Fibroblast of pulmonary artery (primary cell): ENCODE measurements around the gene FGA.

Source experiments
- DNase-seq: peaks from one replicate; pipeline ENCODE4 v3.0.0-alpha.2; 2010; ENCODE audit warnings: low read depth
- H3K4me3 ChIP-seq: replicated peaks from 2 replicates; pipeline ENCODE4 v1.5.1; 2011; ENCODE audit warnings: low read depth, mild to moderate bottlenecking, control low read depth, low read length, moderate library complexity
- TF ChIP-seq, protein P1 (sequence below): IDR thresholded peaks from 2 replicates; pipeline ENCODE4 v1.5.1; 2011; ENCODE audit warnings: mild to moderate bottlenecking, control low read depth, low read length, inconsistent platforms; ENCODE audit errors: missing control alignments

The FGA gene

DNA sequence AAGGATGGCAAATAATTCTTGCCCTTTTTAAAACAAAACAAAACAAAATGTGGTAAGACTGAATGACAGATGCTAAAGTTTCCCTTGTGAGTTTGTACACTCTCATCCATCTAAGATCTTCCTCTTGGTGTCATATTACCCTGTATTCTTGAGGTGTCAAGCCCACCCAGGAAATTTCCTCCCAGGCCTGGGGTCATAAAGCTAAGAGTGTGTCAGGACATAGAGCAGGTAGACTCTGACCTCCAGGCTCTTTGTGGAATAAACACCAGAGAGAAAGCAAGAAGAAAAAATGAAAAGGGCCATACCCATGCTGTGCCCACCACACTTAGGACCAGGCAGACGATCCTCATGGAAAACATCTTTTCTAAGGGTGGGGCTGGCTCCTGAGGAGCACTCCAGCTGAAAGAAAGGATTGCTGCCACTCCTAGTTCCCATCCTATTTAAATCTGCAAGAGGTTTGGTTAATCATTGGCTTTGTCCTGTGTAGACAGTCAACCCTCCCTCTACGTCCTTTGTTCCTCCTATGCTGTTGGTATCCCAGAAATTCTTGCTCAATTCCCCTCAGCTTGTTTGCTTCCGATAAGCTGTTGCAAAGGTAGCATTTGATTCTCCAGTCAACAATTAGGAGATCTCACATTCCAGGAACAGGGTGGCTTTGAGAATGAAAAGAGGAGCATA lies at the start of gene FGA:
Gene FGA, minus strand, starts transcription at position 414 of the 678 bp plus-strand sequence. Its CDS starts 55 bp downstream, at position 359.
- TF ChIP-seq, protein P1, sequence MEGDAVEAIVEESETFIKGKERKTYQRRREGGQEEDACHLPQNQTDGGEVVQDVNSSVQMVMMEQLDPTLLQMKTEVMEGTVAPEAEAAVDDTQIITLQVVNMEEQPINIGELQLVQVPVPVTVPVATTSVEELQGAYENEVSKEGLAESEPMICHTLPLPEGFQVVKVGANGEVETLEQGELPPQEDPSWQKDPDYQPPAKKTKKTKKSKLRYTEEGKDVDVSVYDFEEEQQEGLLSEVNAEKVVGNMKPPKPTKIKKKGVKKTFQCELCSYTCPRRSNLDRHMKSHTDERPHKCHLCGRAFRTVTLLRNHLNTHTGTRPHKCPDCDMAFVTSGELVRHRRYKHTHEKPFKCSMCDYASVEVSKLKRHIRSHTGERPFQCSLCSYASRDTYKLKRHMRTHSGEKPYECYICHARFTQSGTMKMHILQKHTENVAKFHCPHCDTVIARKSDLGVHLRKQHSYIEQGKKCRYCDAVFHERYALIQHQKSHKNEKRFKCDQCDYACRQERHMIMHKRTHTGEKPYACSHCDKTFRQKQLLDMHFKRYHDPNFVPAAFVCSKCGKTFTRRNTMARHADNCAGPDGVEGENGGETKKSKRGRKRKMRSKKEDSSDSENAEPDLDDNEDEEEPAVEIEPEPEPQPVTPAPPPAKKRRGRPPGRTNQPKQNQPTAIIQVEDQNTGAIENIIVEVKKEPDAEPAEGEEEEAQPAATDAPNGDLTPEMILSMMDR: no peak
- DNase-seq: no peak
- H3K4me3 ChIP-seq: no peak within 1 kb of the TSS

- no peak overlapping the region for H3K4me3 ChIP-seq
- TF ChIP-seq, protein P1: no peak
- no peak for DNase-seq
These were observed 43.5 kb upstream of the FGA start for GRCh38 chr4:154634058-154634457.

GRCh38 chr4:154631828-154632227 lies 41.3 kb upstream of the FGA start:
- no peak for DNase-seq
- no peak overlapping the region for H3K4me3 ChIP-seq
- TF ChIP-seq, protein P1: no peak

GRCh38 chr4:154630324-154630723 lies 39.8 kb upstream of the FGA start:
- TF ChIP-seq, protein P1: no peak
- no peak for DNase-seq
- no peak overlapping the region for H3K4me3 ChIP-seq

GRCh38 chr4:154626793-154627484 lies 36.4 kb upstream of the FGA start:
- peak; percentile 39 for DNase-seq
- TF ChIP-seq, protein P1: peak; percentile 47
- H3K4me3 ChIP-seq: peak overlapping the region; percentile 21

DNA sequence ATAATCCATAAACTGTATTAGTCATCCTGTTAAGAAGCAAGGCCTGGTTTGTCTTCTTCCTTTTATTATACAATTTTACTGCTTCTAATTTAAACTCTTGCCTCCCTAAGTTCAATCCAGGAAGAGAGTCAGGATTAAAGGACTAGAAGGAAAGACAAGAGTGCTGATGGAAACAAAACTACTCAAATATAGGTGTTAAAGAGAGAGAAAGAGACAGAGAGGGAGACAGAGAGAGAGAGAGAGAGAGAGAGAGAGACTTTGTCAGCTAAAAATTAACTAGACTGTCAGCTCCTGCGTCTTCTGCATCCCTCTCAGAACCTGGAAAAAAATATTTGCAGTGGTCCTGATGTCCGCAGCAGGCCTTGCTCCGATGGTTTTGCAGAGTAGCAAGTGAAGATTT lies 35.4 kb upstream of the FGA start:
- no peak for DNase-seq
- H3K4me3 ChIP-seq: no peak overlapping the region
- TF ChIP-seq, protein P1: no peak

DNA sequence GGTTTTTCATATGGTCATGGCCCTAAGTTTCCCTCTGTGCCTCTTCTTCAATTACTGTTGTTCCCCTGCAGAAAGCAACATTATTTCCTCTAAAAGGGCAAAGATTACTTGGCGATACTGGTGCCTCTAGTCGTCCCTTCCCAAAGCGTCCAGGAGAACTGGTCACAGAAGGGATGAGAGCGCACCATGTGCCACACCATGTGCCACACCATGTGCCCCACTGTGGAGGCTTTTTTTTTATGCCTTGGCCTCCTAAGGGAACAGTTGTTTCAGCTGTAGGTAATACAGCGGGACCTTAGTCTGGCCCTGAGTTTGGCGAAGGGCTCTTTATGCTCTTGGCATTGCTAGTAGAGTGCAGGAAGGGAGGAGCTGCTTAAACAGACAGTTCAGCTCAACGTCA lies 33.5 kb upstream of the FGA start:
- H3K4me3 ChIP-seq: no peak overlapping the region
- TF ChIP-seq, protein P1: no peak
- DNase-seq: no peak
